ENCODE results near the gene EPHB6.

DNA sequence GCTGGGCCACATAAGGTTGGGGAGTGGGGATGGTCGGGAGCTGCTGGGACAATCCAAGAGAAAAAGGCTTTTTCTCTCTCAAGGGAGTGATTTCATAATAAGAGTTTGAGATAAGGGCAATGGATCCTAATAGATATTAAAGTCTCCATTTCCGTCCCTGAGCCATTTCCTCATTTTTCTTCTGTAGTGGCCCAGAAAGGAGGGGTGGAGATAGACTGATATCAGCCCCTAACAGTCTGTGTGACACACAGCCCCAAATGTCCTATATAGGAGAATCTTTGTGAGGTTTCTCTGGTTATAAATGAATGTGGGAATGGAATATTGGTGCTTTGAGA is 48.9 kb upstream of the EPHB6 start:
- TF ChIP-seq ZZZ3 (IDR thresholded peaks at IDR 0.05; ENCODE audit: control insufficient read depth, insufficient read length, low read depth) (no peak), EZH2 (IDR thresholded peaks at IDR 0.05; ENCODE audit: borderline replicate concordance, control insufficient read depth, low read depth, low read length) (no peak), NFYA (IDR thresholded peaks at IDR 0.05; ENCODE audit: borderline replicate concordance, low read depth, low read length) (no peak)
- TF ChIP-seq, protein P1, sequence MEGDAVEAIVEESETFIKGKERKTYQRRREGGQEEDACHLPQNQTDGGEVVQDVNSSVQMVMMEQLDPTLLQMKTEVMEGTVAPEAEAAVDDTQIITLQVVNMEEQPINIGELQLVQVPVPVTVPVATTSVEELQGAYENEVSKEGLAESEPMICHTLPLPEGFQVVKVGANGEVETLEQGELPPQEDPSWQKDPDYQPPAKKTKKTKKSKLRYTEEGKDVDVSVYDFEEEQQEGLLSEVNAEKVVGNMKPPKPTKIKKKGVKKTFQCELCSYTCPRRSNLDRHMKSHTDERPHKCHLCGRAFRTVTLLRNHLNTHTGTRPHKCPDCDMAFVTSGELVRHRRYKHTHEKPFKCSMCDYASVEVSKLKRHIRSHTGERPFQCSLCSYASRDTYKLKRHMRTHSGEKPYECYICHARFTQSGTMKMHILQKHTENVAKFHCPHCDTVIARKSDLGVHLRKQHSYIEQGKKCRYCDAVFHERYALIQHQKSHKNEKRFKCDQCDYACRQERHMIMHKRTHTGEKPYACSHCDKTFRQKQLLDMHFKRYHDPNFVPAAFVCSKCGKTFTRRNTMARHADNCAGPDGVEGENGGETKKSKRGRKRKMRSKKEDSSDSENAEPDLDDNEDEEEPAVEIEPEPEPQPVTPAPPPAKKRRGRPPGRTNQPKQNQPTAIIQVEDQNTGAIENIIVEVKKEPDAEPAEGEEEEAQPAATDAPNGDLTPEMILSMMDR (IDR thresholded peaks at IDR 0.05 in 2 of 3, conservative IDR thresholded peaks at IDR 0.05 in 1 of 3; ENCODE audit: control insufficient read depth in 2 of 3, extremely low read depth in 1 of 3, insufficient read depth in 1 of 3, low read depth in 3 of 3, low read length in 3 of 3) = no peak
